ENCODE data around the gene GSTM5. TPM values are rescaled to one million over a fixed set of nuclear protein-coding genes. Genes with fewer than 3 reads are reported as not detected.

The GSTM5 gene
- total RNA-seq, 1 donor from 2014 or later, result not detected

DNA sequence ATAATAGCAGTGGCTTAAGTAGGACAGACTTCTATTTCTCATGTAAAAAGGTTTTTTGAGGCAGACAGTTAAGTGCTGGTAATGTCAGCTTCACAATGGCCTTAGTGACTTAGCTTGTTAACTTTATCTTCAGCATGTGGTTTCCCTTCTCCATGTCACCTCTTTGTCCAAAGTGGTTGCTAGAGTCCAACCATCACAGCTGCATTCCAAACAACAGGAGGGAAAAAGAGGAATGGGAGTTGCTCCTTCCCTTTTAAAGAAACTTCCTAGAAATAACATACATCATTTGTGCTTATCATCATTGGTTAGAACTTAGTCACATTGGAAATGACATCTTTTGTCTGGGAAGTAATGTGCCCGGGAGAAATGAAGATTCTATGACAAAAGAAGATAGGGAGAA lies 9.9 kb downstream of the GSTM5 start:
- no peaks in the 10 kb centered on the region for H3K27me3 ChIP-seq (ENCODE audit: control insufficient read depth, insufficient read depth, low read length)
- DNase-seq (ENCODE audit: low read depth), result no peak
- H3K4me3 ChIP-seq (ENCODE audit: low read depth, low read length), result no peak overlapping the region
- H3K36me3 ChIP-seq (ENCODE audit: control insufficient read depth, insufficient read depth, low read length), result no peaks in the 10 kb centered on the region
- TF ChIP-seq, protein P1, sequence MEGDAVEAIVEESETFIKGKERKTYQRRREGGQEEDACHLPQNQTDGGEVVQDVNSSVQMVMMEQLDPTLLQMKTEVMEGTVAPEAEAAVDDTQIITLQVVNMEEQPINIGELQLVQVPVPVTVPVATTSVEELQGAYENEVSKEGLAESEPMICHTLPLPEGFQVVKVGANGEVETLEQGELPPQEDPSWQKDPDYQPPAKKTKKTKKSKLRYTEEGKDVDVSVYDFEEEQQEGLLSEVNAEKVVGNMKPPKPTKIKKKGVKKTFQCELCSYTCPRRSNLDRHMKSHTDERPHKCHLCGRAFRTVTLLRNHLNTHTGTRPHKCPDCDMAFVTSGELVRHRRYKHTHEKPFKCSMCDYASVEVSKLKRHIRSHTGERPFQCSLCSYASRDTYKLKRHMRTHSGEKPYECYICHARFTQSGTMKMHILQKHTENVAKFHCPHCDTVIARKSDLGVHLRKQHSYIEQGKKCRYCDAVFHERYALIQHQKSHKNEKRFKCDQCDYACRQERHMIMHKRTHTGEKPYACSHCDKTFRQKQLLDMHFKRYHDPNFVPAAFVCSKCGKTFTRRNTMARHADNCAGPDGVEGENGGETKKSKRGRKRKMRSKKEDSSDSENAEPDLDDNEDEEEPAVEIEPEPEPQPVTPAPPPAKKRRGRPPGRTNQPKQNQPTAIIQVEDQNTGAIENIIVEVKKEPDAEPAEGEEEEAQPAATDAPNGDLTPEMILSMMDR (IDR thresholded peaks at IDR 0.05; ENCODE audit: insufficient read depth, low read length, poor library complexity, severe bottlenecking), result no peak

DNA sequence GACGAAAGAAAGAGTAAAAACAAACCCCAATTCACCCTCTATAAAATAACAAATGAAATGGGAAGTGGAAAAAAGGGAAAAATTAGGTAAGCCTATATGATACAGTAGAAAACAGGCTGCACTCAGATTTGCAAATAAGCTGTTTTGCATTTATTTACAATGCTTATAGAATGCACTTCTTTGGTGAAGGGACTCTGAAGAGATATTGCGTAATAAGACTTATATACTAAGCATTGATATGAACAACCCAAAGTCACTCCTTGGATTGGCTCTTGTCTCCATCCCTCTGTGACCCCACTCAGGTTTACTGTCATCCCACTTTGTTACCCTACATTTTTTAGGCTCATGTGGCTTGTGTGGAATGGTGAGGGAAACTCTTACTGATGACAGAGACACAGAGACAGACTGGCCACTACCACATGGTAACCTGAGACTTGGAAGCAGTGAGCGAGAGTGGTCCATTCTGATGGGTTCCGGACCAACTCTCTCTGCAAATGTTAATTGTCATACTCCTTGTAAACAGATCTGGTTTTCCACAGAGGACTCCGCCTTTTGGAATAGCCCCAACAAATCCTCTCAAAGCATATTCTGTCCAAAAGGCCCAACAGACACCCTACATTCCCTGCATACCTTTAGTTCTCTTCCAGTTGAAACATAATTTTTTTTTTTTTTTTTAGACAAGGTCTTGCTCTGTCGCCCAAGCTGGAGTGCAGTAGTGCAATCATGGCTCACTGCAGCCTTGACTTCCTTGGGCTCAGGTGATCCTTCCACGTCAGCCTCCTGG lies 11.0 kb downstream of the GSTM5 start:
- H3K27me3 ChIP-seq (ENCODE audit: control insufficient read depth, insufficient read depth, low read length), result no peaks in the 10 kb centered on the region
- TF ChIP-seq, protein P1 (IDR thresholded peaks at IDR 0.05; ENCODE audit: insufficient read depth, low read length, poor library complexity, severe bottlenecking), result no peak
- no peak overlapping the region for H3K4me3 ChIP-seq (ENCODE audit: low read depth, low read length)
- DNase-seq (ENCODE audit: low read depth), result no peak
- no peaks in the 10 kb centered on the region for H3K36me3 ChIP-seq (ENCODE audit: control insufficient read depth, insufficient read depth, low read length)

DNA sequence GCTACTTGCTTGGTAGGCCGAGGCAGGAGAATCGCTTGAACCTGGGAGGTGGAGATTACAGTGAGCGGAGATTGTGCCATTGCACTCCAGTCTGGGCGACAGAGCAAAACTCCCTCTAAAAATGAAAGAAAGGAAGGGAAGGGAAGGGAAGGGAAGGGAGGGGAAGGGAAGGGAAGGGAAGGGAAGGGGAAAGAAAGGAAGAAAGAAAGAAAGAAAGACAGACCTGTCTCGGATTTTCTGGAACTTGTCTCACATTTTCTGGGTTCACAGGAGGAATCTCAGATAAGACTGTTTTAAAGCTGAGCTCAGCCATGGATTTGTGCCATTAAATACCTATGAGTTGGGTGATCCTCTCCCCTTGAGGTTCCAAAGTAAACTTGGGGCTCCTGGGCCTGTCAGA lies 12.9 kb downstream of the GSTM5 start:
- TF ChIP-seq, protein P1 (IDR thresholded peaks at IDR 0.05; ENCODE audit: insufficient read depth, low read length, poor library complexity, severe bottlenecking), result no peak

DNA sequence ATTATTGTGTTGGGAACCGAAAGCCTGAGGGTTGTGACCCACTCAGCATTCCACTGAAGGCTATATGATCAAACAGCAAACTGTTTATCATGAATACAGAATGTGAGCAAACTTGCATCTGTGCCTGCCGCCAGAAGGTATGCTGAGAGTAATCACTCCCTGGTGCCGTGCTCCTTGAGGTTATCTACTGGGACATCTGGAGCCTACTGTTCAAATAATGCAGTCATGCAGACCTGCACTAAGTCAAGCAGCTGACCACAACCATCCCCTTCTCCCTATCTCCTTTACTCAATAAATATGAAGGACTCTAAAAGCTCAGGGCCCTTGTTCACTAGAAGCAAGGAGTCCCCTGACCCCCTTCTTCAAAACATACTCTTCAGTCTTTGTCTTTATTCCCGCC lies 13.5 kb downstream of the GSTM5 start:
- Histone ChIP-seq H3K27me3 (ENCODE audit: control insufficient read depth, insufficient read depth, low read length) (no peaks in the 10 kb centered on the region), H3K36me3 (ENCODE audit: control insufficient read depth, insufficient read depth, low read length) (no peaks in the 10 kb centered on the region), H3K4me3 (ENCODE audit: low read depth, low read length) (no peak overlapping the region)
- TF ChIP-seq, protein P1 (IDR thresholded peaks at IDR 0.05; ENCODE audit: insufficient read depth, low read length, poor library complexity, severe bottlenecking), result no peak
- no peak for DNase-seq (ENCODE audit: low read depth)

More for the DNA sequence above, 12.9 kb downstream of the GSTM5 start:
- no peak for DNase-seq (ENCODE audit: low read depth)
- Histone ChIP-seq H3K36me3 (ENCODE audit: control insufficient read depth, insufficient read depth, low read length) (no peaks in the 10 kb centered on the region), H3K4me3 (ENCODE audit: low read depth, low read length) (no peak overlapping the region), H3K27me3 (ENCODE audit: control insufficient read depth, insufficient read depth, low read length) (no peaks in the 10 kb centered on the region)

DNA sequence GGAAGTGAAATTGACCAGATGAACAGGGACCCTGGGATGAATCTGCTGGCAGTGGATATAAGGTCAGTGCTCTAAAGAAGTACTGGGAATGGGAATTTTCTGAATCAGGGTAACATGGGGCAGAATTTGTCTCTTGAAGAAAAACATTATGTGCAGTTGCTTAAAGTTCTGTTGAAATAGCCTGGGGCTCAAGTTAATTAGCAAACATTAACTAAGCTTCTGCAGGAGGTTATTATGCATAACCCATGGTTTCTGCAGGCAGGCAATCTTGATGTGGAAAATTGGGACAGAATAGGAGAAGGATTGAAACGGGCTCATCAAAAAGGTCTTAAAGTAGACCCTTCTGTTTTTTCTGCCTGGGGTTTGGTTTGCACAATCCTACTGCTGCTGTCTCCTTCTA lies 14.0 kb downstream of the GSTM5 start:
- DNase-seq (ENCODE audit: low read depth), result no peak
- TF ChIP-seq, protein P1 (IDR thresholded peaks at IDR 0.05; ENCODE audit: insufficient read depth, low read length, poor library complexity, severe bottlenecking), result no peak
- H3K36me3 ChIP-seq (ENCODE audit: control insufficient read depth, insufficient read depth, low read length), result no peaks in the 10 kb centered on the region
- H3K27me3 ChIP-seq (ENCODE audit: control insufficient read depth, insufficient read depth, low read length), result no peaks in the 10 kb centered on the region
- H3K4me3 ChIP-seq (ENCODE audit: low read depth, low read length), result no peak overlapping the region
